Epithelial cell of proximal tubule (primary cell): ENCODE results near the gene KRTAP10-4. TPM values are rescaled to one million over a fixed set of nuclear protein-coding genes. Genes with fewer than 3 reads are reported as not detected.

ENCODE experiments used
- DNase-seq: peaks from one replicate; pipeline ENCODE4 v3.0.0-alpha.2; 2011; ENCODE audit warnings: low read depth
- H3K4me3 ChIP-seq: 2 replicates; pipeline ENCODE4 v1.5.1; 2011; ENCODE audit warnings: low read depth, mild to moderate bottlenecking, low read length
- total RNA-seq: library from RNA; depleted of rRNA; stranded (reverse); fragments of >200 nt; gene quantifications from 2 replicates; pipeline ENCODE4 v1.2.3, GENCODE V29; 2015
- TF ChIP-seq, protein P1 (sequence below): conservative IDR thresholded peaks from 2 replicates; pipeline ENCODE4 v1.5.1; 2012; ENCODE audit warnings: low read depth, mild to moderate bottlenecking, low read length

The KRTAP10-4 gene
- total RNA-seq, 1 donor from 2014 or later = not detected

DNA sequence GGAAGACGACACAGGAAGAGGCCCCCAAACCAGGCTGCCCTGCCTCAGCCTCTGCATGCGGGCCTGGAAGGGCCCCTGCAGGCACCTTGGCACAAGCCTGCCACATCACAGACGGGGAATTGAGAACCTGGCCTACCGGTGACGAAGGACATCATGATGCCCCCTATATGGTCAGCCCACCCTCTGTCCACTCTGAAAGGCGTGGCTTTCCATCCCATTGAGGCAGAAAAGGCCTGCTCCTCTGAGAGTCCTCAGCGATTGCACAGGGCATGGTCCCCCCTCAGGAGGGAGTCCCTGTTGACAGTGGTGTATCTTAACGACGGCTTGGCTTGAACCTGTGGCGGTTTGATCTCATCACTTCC, 44.9 kb upstream of the KRTAP10-4 start:
- no peak for DNase-seq
- TF ChIP-seq, protein P1, sequence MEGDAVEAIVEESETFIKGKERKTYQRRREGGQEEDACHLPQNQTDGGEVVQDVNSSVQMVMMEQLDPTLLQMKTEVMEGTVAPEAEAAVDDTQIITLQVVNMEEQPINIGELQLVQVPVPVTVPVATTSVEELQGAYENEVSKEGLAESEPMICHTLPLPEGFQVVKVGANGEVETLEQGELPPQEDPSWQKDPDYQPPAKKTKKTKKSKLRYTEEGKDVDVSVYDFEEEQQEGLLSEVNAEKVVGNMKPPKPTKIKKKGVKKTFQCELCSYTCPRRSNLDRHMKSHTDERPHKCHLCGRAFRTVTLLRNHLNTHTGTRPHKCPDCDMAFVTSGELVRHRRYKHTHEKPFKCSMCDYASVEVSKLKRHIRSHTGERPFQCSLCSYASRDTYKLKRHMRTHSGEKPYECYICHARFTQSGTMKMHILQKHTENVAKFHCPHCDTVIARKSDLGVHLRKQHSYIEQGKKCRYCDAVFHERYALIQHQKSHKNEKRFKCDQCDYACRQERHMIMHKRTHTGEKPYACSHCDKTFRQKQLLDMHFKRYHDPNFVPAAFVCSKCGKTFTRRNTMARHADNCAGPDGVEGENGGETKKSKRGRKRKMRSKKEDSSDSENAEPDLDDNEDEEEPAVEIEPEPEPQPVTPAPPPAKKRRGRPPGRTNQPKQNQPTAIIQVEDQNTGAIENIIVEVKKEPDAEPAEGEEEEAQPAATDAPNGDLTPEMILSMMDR = no peak
- H3K4me3 ChIP-seq = no peak overlapping the region

DNA sequence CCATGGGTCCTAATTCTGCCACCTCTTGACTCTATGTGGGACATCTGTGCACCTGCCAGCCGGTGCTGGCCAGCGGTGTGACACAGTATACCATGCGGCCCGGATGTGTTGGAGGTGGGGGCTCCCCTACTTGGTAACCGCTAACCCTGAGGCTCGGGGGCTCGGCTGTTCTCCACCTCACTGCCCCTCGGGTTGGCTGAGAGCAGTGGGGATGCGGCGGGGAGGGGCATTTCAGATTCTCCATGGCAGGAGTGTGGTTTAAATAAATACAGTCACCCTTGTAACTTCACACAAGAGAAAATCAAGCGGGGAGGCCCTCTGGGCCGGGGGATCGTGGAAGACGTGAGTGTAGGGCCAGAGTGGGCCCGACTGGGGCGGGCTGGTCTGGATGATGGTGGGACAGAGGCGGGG, 44.5 kb upstream of the KRTAP10-4 start:
- TF ChIP-seq, protein P1 = no peak
- DNase-seq = no peak
- no peak overlapping the region for H3K4me3 ChIP-seq

DNA sequence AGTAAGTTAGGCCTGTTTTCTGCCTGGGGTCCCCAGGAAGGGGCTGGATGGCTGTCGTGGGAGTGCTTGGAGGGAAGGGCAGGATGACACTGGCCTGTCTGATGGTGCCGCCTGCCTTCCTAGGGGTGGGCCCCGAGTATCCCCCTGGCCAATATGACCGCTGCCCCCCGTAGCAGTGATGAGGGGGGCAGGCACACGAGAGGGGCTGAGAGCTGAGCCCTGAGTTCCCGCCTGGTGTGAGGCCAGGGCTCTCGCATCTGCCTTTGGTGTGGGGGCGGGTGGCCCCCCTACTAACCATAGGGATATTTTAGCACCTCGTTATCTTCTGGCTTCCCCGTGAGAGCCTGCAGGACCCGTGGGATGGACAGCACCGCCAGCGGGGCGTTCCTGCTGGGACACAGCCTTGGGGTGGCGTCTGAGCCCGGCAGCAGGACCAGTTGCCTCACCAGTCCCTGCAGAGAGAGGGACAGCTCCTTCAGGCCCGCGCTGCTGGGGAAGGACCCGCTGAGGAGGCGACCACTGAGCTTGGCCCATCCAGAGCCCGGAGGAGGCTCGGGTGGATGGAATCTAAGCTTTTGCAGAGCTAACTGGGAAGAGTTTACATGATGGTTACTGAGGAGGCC, 43.9 kb upstream of the KRTAP10-4 start:
- TF ChIP-seq, protein P1 = no peak
- no peak overlapping the region for H3K4me3 ChIP-seq

DNA sequence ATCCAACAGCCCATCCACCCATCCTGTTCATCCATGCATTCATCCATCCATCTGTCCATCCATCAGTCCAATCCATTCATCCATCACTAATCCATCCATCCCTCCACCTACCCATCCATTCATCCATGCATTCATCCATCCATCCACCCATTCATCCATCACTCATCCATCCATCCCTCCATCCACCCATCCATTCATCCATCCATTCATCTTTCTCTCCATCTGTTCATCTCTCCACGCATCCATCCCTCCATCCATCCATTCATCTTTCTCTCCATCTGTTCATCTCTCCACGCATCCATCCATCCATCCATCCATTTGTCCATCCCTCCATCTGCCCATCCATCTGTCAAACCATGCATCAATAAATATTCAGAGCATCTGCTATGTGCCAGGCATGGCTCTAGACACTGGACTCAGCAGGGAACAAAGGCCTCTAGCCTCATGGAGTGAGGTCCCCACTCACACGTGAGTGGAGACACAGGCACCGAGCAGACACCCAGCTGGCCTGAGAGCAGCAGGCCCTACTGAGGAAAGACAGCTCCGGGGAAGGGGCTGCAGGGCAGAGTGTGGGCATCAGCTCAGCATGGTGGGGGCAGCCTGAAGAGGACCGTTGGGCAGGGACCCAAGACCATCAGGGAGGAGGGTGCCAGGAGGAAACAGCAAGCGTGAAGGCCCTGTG, 43.2 kb upstream of the KRTAP10-4 start:
- TF ChIP-seq, protein P1 = no peak
- no peak for DNase-seq
- H3K4me3 ChIP-seq = no peak overlapping the region

More for the DNA sequence above, 43.9 kb upstream of the KRTAP10-4 start:
- no peak for DNase-seq

DNA sequence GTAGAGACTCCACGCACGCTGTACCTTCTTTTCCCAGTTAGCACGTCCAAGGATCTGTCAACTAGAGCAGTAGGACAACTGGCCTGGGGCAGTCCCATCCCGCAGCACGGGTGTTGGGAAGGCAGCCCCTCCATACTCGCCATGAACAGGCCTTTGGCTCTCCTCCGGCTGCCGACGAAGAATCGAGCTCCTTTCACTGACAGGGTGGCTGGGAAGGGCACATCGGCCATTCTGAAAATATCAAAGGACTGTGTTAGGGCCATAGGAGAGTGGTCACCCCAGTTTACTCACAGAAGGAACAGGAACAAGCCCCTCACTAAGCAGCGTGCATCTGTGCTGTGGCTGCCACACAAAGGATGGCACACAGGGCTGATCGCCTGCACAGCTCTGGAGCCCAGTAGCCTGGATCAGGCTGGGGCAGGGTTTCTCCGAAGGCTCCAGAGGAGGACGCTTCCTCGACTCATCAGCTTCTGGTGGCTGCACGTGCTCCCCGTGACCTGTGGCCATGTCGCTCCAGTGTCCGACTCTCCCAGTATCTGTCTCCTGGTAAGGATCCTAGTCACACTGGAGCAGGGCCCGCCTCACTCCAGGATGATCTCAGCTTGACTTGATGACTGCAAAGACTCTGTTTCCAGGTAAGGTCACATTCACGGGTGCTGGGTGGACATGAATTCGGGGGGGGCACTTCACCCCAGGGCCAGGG, 42.5 kb upstream of the KRTAP10-4 start:
- no peak for DNase-seq
- TF ChIP-seq, protein P1 = no peak
- no peak overlapping the region for H3K4me3 ChIP-seq

DNA sequence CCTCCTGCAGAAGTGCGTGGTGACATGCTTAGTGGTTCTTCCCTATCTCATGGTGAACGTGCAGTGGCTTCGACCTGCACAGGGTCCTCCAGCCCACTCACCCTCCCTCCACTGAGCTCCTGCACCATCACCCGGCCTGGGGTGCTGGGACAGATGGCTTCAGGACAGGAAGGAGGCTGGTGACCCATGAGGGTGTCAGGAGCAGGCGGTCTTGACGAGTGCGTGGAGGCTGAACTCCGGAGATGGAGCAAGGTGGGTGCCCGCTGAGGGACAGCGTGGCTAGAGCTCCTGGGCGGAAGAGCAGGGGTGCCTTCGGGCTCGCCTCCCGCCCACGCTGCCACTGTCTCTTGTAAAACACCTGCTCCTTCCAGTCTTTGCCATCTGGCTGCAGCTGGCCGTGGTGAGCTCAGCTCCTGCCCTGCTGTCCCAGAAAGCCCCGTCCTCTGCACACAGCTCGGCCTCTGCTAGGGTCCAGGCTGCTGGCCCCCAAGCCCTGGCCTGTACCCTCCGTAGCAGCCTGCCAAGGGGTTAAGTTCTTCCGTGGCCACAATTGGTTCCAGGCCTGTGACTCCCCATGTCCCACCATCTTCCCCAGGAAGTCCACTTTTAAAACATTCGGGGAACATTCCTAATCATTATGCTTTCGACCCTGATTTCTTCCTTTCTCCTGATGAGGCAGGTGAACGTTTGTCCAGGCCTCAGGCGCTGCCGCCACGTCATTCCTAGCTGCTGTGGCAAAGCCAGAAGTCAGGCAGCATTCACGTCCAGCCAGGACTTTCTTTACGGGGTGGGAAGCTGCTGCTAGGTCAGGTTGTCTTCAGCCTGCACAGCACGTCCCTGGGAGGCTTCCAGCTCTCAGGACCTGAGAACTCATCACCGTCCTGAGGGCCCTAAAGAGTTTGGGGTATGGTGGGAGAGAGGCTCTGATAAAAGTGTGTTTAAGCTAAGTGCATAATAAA, 41.6 kb upstream of the KRTAP10-4 start:
- no peak overlapping the region for H3K4me3 ChIP-seq
- DNase-seq = no peak
- TF ChIP-seq, protein P1 = no peak
